Measurements from ENCODE around the gene IQCE. TPM values are rescaled to one million over a fixed set of nuclear protein-coding genes. Genes with fewer than 3 reads are reported as not detected.
A peak's percentile ranks its signal among the peaks of the same experiment; 100 is the strongest.

The IQCE gene
- total and polyA plus RNA-seq, 2 donors from 2014 or later = 6.1 to 27.8 TPM

- H3K4me3 ChIP-seq (ENCODE audit: low read length in 3 of 3) = no peak overlapping the region
- no peaks in the 10 kb centered on the region for H3K27me3 ChIP-seq (ENCODE audit: control insufficient read depth, insufficient read depth, low read length)
- no peak overlapping the region for H3K9ac ChIP-seq (ENCODE audit: low read length in 3 of 3)
- peaks cover 4 to 28% (median 9%) of the 10 kb centered on the region in 3 donors for H3K36me3 ChIP-seq (ENCODE audit: control insufficient read depth in 2 of 3, insufficient read depth in 3 of 3, low read length in 3 of 3)
- no peak overlapping the region for H3K27ac ChIP-seq (ENCODE audit: low read depth in 2 of 2, low read length in 2 of 2)
- intact Hi-C loops (cut with DNase I) = no loop called here
- DNase-seq (peak in 1 of 5 donors; percentile 74), FAIRE-seq (no peak)
- TF ChIP-seq CTCF (IDR thresholded peaks at IDR 0.05; ENCODE audit: borderline replicate concordance, extremely low read depth, insufficient read depth) = no peak
- H3K4me1 ChIP-seq (ENCODE audit: control insufficient read depth in 2 of 3, insufficient read depth in 2 of 3, low read depth in 1 of 3, low read length in 3 of 3) = no peaks in the 10 kb centered on the region
- no peaks in the 10 kb centered on the region for H3K9me3 ChIP-seq (ENCODE audit: control insufficient read depth in 2 of 3, insufficient read depth in 1 of 3, low read length in 3 of 3)
Measured at GRCh38 chr7:2651847-2652735, 93.3 kb downstream of the IQCE start.

GRCh38 chr7:2652736-2653060, 93.9 kb downstream of the IQCE start:
- no peaks in the 10 kb centered on the region for H3K4me1 ChIP-seq (ENCODE audit: control insufficient read depth in 2 of 3, insufficient read depth in 2 of 3, low read depth in 1 of 3, low read length in 3 of 3)
- intact Hi-C loops (cut with DNase I) = no loop called here
- no peak overlapping the region for H3K27ac ChIP-seq (ENCODE audit: low read depth in 2 of 2, low read length in 2 of 2)
- DNase-seq (peak in 1 of 5 donors; percentile 58), FAIRE-seq (no peak)
- H3K9ac ChIP-seq (ENCODE audit: low read length in 3 of 3) = no peak overlapping the region
- no peak overlapping the region for H3K4me3 ChIP-seq (ENCODE audit: low read length in 3 of 3)
- peaks cover 6 to 30% (median 13%) of the 10 kb centered on the region in 3 donors for H3K36me3 ChIP-seq (ENCODE audit: control insufficient read depth in 2 of 3, insufficient read depth in 3 of 3, low read length in 3 of 3)
- no peaks in the 10 kb centered on the region for H3K9me3 ChIP-seq (ENCODE audit: control insufficient read depth in 2 of 3, insufficient read depth in 1 of 3, low read length in 3 of 3)
- no peak for TF ChIP-seq CTCF (IDR thresholded peaks at IDR 0.05; ENCODE audit: borderline replicate concordance, extremely low read depth, insufficient read depth)
- H3K27me3 ChIP-seq (ENCODE audit: control insufficient read depth, insufficient read depth, low read length) = no peaks in the 10 kb centered on the region

GRCh38 chr7:2654059-2654458, 95.3 kb downstream of the IQCE start:
- TF ChIP-seq CTCF (IDR thresholded peaks at IDR 0.05; ENCODE audit: borderline replicate concordance, extremely low read depth, insufficient read depth) = no peak
- Histone ChIP-seq H3K4me3 (ENCODE audit: low read length in 3 of 3) (no peak overlapping the region), H3K36me3 (ENCODE audit: control insufficient read depth in 2 of 3, insufficient read depth in 3 of 3, low read length in 3 of 3) (peaks cover 6 to 28% (median 11%) of the 10 kb centered on the region in 3 donors), H3K9ac (ENCODE audit: low read length in 3 of 3) (no peak overlapping the region), H3K27ac (ENCODE audit: low read depth in 2 of 2, low read length in 2 of 2) (no peak overlapping the region), H3K9me3 (ENCODE audit: control insufficient read depth in 2 of 3, insufficient read depth in 1 of 3, low read length in 3 of 3) (no peaks in the 10 kb centered on the region), H3K27me3 (ENCODE audit: control insufficient read depth, insufficient read depth, low read length) (no peaks in the 10 kb centered on the region), H3K4me1 (ENCODE audit: control insufficient read depth in 2 of 3, insufficient read depth in 2 of 3, low read depth in 1 of 3, low read length in 3 of 3) (no peaks in the 10 kb centered on the region)
- intact Hi-C loops (cut with DNase I) = no loop called here
- DNase-seq (no peak), FAIRE-seq (no peak)

All from kidney (tissue), 14 donors.